ACC112 (cell line): ENCODE results near the gene MAP4K4.

Source experiments
- H2AFZ ChIP-seq: fragments of 200-600 bp; sonication (generic); one replicate; pipeline ENCODE4 v1.6.0; 2017; ENCODE audit warnings: antibody characterized with exemption, low read length; ENCODE audit not compliant: unreplicated experiment
- H3K27ac ChIP-seq: fragments of 200-600 bp; sonication (generic); 2 replicates; pipeline ENCODE4 v1.5.1; 2014; ENCODE audit warnings: low read depth, mild to moderate bottlenecking, antibody characterized with exemption, low read length, moderate library complexity
- H3K27me3 ChIP-seq: fragments of 200-600 bp; sonication (generic); 2 replicates; pipeline ENCODE4 v1.6.1; 2014; ENCODE audit warnings: mild to moderate bottlenecking, antibody characterized with exemption, low read length, moderate library complexity, mixed read lengths; ENCODE audit not compliant: insufficient read depth
- H3K36me3 ChIP-seq: fragments of 200-600 bp; sonication (generic); 2 replicates; pipeline ENCODE4 v1.6.1; 2016; ENCODE audit warnings: mild to moderate bottlenecking, antibody characterized with exemption, low read length, moderate library complexity, mixed read lengths; ENCODE audit not compliant: insufficient read depth
- H3K4me1 ChIP-seq: fragments of 200-600 bp; sonication (generic); one replicate; pipeline ENCODE4 v1.6.1; 2016; ENCODE audit warnings: low read length, mixed read lengths; ENCODE audit not compliant: insufficient read depth, unreplicated experiment, control insufficient read depth
- H3K4me3 ChIP-seq: fragments of 200-600 bp; sonication (generic); 2 replicates; pipeline ENCODE4 v1.5.1; 2014; ENCODE audit warnings: mild to moderate bottlenecking, low read depth, low read length
- H3K79me2 ChIP-seq: fragments of 200-600 bp; sonication (generic); one replicate; pipeline ENCODE4 v1.6.0; 2016; ENCODE audit warnings: low read length; ENCODE audit not compliant: control insufficient read depth, unreplicated experiment, insufficient read depth

The MAP4K4 gene

DNA sequence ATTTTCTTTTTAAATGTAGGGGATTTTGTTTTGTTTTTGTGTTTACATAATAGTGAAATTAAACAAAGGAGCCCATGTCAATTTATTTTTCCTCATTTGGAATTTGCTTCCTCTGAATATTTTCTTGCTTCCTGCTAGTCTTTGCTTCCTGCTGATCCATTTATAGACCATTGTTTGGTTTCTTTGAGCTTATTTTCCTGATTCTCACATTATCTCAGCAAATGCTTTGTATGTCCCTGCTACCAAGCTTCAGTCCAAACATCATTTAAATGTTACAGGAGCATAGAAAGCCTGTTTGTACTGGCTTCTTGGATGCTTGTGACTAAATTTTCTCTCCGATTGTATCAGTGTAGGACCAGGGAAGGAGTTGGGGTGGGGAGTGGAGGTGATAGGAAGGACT is 166.9 kb downstream of the MAP4K4 start:
- Histone ChIP-seq H3K27me3 (no peaks in the 10 kb centered on the region), H3K79me2 (no peaks in the 10 kb centered on the region), H3K36me3 (peaks cover 52% of the 10 kb centered on the region), H3K4me1 (no peaks in the 10 kb centered on the region), H3K27ac (no peak overlapping the region), H2AFZ (no peak overlapping the region), H3K4me3 (no peak overlapping the region)

DNA sequence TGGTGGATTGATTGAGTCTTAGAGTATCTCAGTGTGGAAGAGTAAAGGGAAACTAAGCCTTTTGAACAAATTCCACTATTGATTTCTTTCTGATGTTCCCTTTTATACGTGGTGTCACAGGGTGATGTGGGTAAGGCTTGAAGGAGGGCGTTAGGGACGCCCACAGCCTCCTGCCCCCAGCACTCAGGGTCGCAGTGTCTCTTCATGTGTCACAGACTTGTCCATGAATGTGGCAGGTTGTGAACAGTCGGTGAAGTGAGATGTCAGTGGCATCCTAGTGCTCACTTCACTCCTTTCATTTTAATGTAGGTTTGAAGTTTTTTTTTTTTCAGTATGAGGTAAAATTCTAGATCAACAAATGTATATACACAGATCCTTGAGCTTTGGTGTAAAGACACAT is 171.0 kb downstream of the MAP4K4 start:
- no peak overlapping the region for H3K4me3 ChIP-seq
- no peak overlapping the region for H3K27ac ChIP-seq
- H3K27me3 ChIP-seq, result no peaks in the 10 kb centered on the region
- H2AFZ ChIP-seq, result no peak overlapping the region
- no peaks in the 10 kb centered on the region for H3K4me1 ChIP-seq
- H3K79me2 ChIP-seq, result no peaks in the 10 kb centered on the region
- peaks cover 57% of the 10 kb centered on the region for H3K36me3 ChIP-seq

- H2AFZ ChIP-seq, result no peak overlapping the region
- no peak overlapping the region for H3K4me3 ChIP-seq
- H3K27ac ChIP-seq, result no peak overlapping the region
- no peaks in the 10 kb centered on the region for H3K79me2 ChIP-seq
- H3K36me3 ChIP-seq, result peaks cover 61% of the 10 kb centered on the region
- no peaks in the 10 kb centered on the region for H3K4me1 ChIP-seq
- no peaks in the 10 kb centered on the region for H3K27me3 ChIP-seq
These were observed 172.0 kb downstream of the MAP4K4 start for GRCh38 chr2:101869527-101869926.

DNA sequence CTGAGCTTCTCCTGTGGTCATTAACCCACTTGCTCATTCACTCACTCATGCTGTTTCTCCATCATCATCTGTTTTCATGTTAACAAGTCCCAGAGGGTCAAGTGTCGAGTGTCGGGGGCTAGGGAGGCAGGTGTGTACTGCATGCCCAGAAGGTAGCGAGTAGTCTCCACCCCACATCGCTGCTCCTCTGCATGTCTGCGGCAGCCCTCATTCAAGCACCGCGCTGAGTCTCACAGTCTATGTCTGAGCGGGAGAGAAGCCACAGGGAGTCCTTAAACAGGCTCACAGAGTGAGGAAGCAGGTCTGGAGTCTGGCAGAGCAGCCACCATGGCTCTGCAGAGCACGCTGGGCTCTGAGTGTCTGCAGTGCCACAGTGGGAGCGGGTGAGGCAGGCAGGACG is 172.9 kb downstream of the MAP4K4 start:
- H3K27me3 ChIP-seq, result no peaks in the 10 kb centered on the region
- no peaks in the 10 kb centered on the region for H3K4me1 ChIP-seq
- H3K36me3 ChIP-seq, result peaks cover 62% of the 10 kb centered on the region
- no peak overlapping the region for H2AFZ ChIP-seq
- H3K79me2 ChIP-seq, result no peaks in the 10 kb centered on the region
- H3K4me3 ChIP-seq, result no peak overlapping the region
- H3K27ac ChIP-seq, result no peak overlapping the region

GRCh38 chr2:101871480-101871879 is 174.0 kb downstream of the MAP4K4 start:
- H2AFZ ChIP-seq, result no peak overlapping the region
- H3K4me3 ChIP-seq, result no peak overlapping the region
- H3K79me2 ChIP-seq, result no peaks in the 10 kb centered on the region
- H3K36me3 ChIP-seq, result peaks cover 56% of the 10 kb centered on the region
- no peaks in the 10 kb centered on the region for H3K27me3 ChIP-seq
- H3K27ac ChIP-seq, result no peak overlapping the region
- no peaks in the 10 kb centered on the region for H3K4me1 ChIP-seq

DNA sequence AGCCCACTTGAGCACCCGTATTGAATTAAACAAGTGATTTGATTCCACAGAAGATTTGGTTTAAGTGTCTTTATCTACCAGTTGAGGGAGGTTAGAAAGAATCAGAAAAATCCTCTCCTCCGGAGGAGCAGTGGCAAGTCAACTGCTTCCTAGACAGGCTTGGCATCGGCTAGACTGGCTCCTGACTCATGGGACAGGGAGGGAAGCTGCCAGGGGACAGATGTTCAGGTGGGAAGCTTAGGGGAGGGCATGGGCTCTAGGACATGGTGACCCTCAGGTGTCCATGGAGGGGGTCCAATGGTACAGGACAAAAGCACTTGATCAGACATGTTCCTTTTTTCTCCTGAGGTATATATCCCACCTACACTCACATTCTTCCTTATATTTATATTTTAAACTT is 175.0 kb downstream of the MAP4K4 start:
- no peak overlapping the region for H3K27ac ChIP-seq
- H3K36me3 ChIP-seq, result peaks cover 49% of the 10 kb centered on the region
- no peak overlapping the region for H3K4me3 ChIP-seq
- H2AFZ ChIP-seq, result no peak overlapping the region
- no peaks in the 10 kb centered on the region for H3K27me3 ChIP-seq
- no peaks in the 10 kb centered on the region for H3K79me2 ChIP-seq
- no peaks in the 10 kb centered on the region for H3K4me1 ChIP-seq

DNA sequence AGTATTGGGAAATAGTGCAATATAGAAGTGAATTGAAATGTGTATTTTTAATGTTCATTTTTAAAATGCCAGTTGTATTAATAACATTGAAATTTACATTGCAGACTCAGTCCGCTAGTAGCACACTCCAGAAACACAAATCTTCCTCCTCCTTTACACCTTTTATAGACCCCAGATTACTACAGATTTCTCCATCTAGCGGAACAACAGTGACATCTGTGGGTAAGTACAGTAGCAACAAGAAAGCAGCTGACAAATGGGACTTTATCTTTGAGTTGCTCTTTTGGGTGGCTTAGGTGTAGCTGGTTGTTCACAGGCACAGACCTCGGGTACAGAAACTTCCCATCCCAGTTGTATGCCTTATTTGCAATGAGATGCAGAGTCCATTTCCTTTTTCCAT is 176.0 kb downstream of the MAP4K4 start:
- no peaks in the 10 kb centered on the region for H3K79me2 ChIP-seq
- no peaks in the 10 kb centered on the region for H3K27me3 ChIP-seq
- peaks cover 5% of the 10 kb centered on the region for H3K4me1 ChIP-seq
- no peak overlapping the region for H2AFZ ChIP-seq
- peaks cover 48% of the 10 kb centered on the region for H3K36me3 ChIP-seq
- no peak overlapping the region for H3K4me3 ChIP-seq
- H3K27ac ChIP-seq, result no peak overlapping the region

GRCh38 chr2:101874069-101874468 is 176.6 kb downstream of the MAP4K4 start:
- Histone ChIP-seq H3K36me3 (peaks cover 50% of the 10 kb centered on the region), H3K4me1 (peaks cover 7% of the 10 kb centered on the region), H3K4me3 (no peak overlapping the region), H3K79me2 (no peaks in the 10 kb centered on the region), H3K27me3 (no peaks in the 10 kb centered on the region), H3K27ac (no peak overlapping the region), H2AFZ (no peak overlapping the region)

GRCh38 chr2:101879466-101879865 is 182.0 kb downstream of the MAP4K4 start:
- no peak overlapping the region for H3K27ac ChIP-seq
- peaks cover 37% of the 10 kb centered on the region for H3K4me1 ChIP-seq
- H3K27me3 ChIP-seq, result no peaks in the 10 kb centered on the region
- H2AFZ ChIP-seq, result no peak overlapping the region
- peaks cover 45% of the 10 kb centered on the region for H3K36me3 ChIP-seq
- peaks cover 16% of the 10 kb centered on the region for H3K79me2 ChIP-seq
- H3K4me3 ChIP-seq, result no peak overlapping the region

DNA sequence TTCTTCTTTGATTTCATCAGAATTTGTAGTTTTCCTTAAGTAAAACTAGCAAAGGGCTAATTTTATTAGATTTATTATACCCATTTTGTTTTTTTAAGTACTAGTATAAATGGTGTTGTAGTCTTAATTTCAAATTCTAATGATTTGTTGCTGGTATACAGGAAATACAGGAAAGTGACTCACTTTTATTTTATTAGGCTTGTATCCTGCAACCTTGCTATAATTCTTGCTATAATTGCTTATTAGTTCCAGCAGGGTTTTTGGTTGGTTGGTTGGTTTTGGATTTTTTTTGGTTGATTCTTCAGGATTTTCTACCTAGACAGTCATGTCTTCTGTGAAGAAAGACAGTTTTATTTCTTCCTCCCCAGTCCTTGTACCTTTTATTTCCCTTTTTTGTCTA is 183.6 kb downstream of the MAP4K4 start:
- Histone ChIP-seq H3K4me1 (peaks cover 37% of the 10 kb centered on the region), H2AFZ (no peak overlapping the region), H3K79me2 (peaks cover 16% of the 10 kb centered on the region), H3K27ac (peak overlapping the region; percentile 19; the same call in 1 of the 2 replicates), H3K4me3 (no peak overlapping the region), H3K36me3 (peaks cover 46% of the 10 kb centered on the region), H3K27me3 (no peaks in the 10 kb centered on the region)

DNA sequence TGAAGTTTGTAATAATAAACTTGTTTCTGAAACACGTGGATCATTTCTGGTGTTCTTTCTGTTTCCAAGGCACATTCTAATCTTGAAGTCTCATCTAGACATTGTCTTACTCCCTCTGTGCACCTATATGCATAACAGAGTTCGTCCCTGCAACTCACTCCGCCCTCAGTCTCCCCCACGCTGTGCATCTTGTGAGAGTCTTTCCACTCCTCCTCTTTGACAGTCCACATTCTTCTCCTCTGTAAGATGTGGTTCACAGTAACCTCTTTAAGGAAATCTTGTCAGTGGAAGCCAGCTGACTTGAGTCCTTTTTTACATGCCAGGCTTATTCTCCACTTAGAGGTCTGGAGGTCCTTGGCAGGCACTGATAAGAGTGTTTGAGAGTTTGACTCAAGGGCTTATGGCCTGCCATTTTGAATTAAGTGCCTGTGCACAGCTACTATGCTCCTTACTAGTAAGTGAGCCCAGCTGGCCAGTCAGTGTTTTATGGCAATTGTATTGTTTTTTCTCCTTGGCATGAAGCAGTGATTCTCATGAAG is 185.3 kb downstream of the MAP4K4 start:
- peaks cover 37% of the 10 kb centered on the region for H3K4me1 ChIP-seq
- H3K27me3 ChIP-seq, result no peaks in the 10 kb centered on the region
- no peak overlapping the region for H3K4me3 ChIP-seq
- no peak overlapping the region for H3K27ac ChIP-seq
- peaks cover 60% of the 10 kb centered on the region for H3K36me3 ChIP-seq
- peaks cover 16% of the 10 kb centered on the region for H3K79me2 ChIP-seq
- no peak overlapping the region for H2AFZ ChIP-seq
